GM19043 (cell line): ENCODE measurements around the gene CUL4A.

Source experiments
- ATAC-seq: cut with Tn5 transposase; IDR thresholded peaks from one replicate; pipeline ENCODE4 v1.9.1; 2021; ENCODE audit warnings: low read depth; ENCODE audit not compliant: unreplicated experiment

Gene CUL4A

GRCh38 chr13:113178896-113179167 is 30.6 kb upstream of the CUL4A start:
- ATAC-seq: no peak

- no peak for ATAC-seq
Measured at GRCh38 chr13:113179374-113180230, 29.8 kb upstream of the CUL4A start.

- ATAC-seq: no peak
Measured at GRCh38 chr13:113182046-113182445, 27.4 kb upstream of the CUL4A start.

GRCh38 chr13:113183450-113184129 is 25.8 kb upstream of the CUL4A start:
- no peak for ATAC-seq

- no peak for ATAC-seq
Measured at GRCh38 chr13:113184568-113185440, 24.6 kb upstream of the CUL4A start.

GRCh38 chr13:113186061-113186900 is 23.1 kb upstream of the CUL4A start:
- peak; percentile 88 for ATAC-seq

GRCh38 chr13:113187263-113187669 is 22.1 kb upstream of the CUL4A start:
- no peak for ATAC-seq

GRCh38 chr13:113187883-113188665 is 21.3 kb upstream of the CUL4A start:
- no peak for ATAC-seq

GRCh38 chr13:113190181-113190580 is 19.2 kb upstream of the CUL4A start:
- no peak for ATAC-seq

- ATAC-seq: no peak
Measured at GRCh38 chr13:113192279-113192678, 17.1 kb upstream of the CUL4A start.

GRCh38 chr13:113192902-113193301 is 16.5 kb upstream of the CUL4A start:
- ATAC-seq: no peak

GRCh38 chr13:113195360-113195759 is 14.1 kb upstream of the CUL4A start:
- no peak for ATAC-seq

- no peak for ATAC-seq
Measured at GRCh38 chr13:113196970-113197737, 12.3 kb upstream of the CUL4A start.

GRCh38 chr13:113201815-113202214 is 7.6 kb upstream of the CUL4A start:
- no peak for ATAC-seq

- no peak for ATAC-seq
Measured at GRCh38 chr13:113202912-113203311, 6.5 kb upstream of the CUL4A start.

- no peak for ATAC-seq
Measured at GRCh38 chr13:113203507-113204377, 5.7 kb upstream of the CUL4A start.

GRCh38 chr13:113204378-113204734 is 5.1 kb upstream of the CUL4A start:
- ATAC-seq: no peak

- no peak for ATAC-seq
Measured at GRCh38 chr13:113205428-113205931, 3.9 kb upstream of the CUL4A start.
